Thoracic aorta (tissue), 2 donors: ENCODE data around the gene RLF. TPM values are rescaled to one million over a fixed set of nuclear protein-coding genes. Genes with fewer than 3 reads are reported as not detected.
A peak's percentile ranks its signal among the peaks of the same experiment; 100 is the strongest.

Experiments used
- ATAC-seq: fragments of 150-250 bp; one replicate; pipeline ENCODE4 v1.8.0; 2017; ENCODE audit warnings: low read depth; ENCODE audit not compliant: insufficient number of reproducible peaks, low FRiP score
- DNase-seq: peaks from one replicate; pipeline ENCODE4 v3.0.0-alpha.2; 2020; ENCODE audit warnings: low spot score
- H3K27ac ChIP-seq, 2 donors: fragments of 200-600 bp; sonication (generic); 1 replicate in 1 of 2; 2 replicates in 1 of 2; pipeline ENCODE4 v1.5.1; 2016; ENCODE audit warnings: mild to moderate bottlenecking in 2 of 2, moderate library complexity in 2 of 2
- H3K27me3 ChIP-seq: fragments of 200-600 bp; sonication (generic); replicated peaks from 2 replicates; pipeline ENCODE4 v1.6.0; 2016; ENCODE audit warnings: mild to moderate bottlenecking; ENCODE audit not compliant: insufficient read depth
- H3K36me3 ChIP-seq: fragments of 200-600 bp; sonication (generic); one replicate; pipeline ENCODE4 v1.5.1; 2016
- H3K4me1 ChIP-seq, 2 donors: fragments of 200-600 bp; sonication (generic); 1 replicate in 1 of 2; 2 replicates in 1 of 2; pipeline versions ENCODE4 v1.5.1 to v1.6.0; 2016; ENCODE audit warnings: low read depth in 2 of 2, mild to moderate bottlenecking in 1 of 2; ENCODE audit not compliant: control insufficient read depth in 1 of 2
- H3K4me3 ChIP-seq: fragments of 200-600 bp; sonication (generic); 2 replicates; pipeline ENCODE4 v1.5.1; 2016; ENCODE audit warnings: mild to moderate bottlenecking
- H3K9me3 ChIP-seq: fragments of 200-600 bp; sonication (generic); 2 replicates; pipeline ENCODE4 v1.5.1; 2016
- CTCF ChIP-seq: fragments of 200-600 bp; sonication (generic); IDR thresholded peaks from one replicate; pipeline ENCODE4 v1.5.1; 2019; ENCODE audit warnings: antibody characterized with exemption
- total RNA-seq, 2 donors: library from RNA; depleted of rRNA; stranded (reverse); fragments of >200 nt; gene quantifications; one replicate each; pipeline versions ENCODE4 v1.1.0 to v1.2.3, GENCODE V29; 2016

RLF gene
- total RNA-seq, 2 donors from 2014 or later, result 15.7 to 22.5 TPM

GRCh38 chr1:40160806-40161124 is 422 bp upstream of the RLF start:
- H3K27ac ChIP-seq, result peak overlapping the region; percentile 89 to 95
- H3K4me1 ChIP-seq, result peaks cover 20 to 43% of the 10 kb centered on the region in 2 donors
- ATAC-seq, result no peak
- no peak for DNase-seq
- no peaks in the 10 kb centered on the region for H3K27me3 ChIP-seq
- no peak for TF ChIP-seq CTCF
- H3K9me3 ChIP-seq, result no peaks in the 10 kb centered on the region
- no peaks in the 10 kb centered on the region for H3K36me3 ChIP-seq
- peak overlapping the region; percentile 95 for H3K4me3 ChIP-seq

GRCh38 chr1:40161888-40162397 is 756 bp downstream of the RLF start:
- TF ChIP-seq CTCF, result no peak
- DNase-seq (no peak), ATAC-seq (no peak)
- Histone ChIP-seq H3K27ac (peak overlapping the region; percentile 89 to 95), H3K9me3 (no peaks in the 10 kb centered on the region), H3K4me3 (peak overlapping the region; percentile 95), H3K36me3 (no peaks in the 10 kb centered on the region), H3K27me3 (no peaks in the 10 kb centered on the region), H3K4me1 (peaks cover 22 to 44% of the 10 kb centered on the region in 2 donors)

- no peaks in the 10 kb centered on the region for H3K27me3 ChIP-seq
- H3K9me3 ChIP-seq, result no peaks in the 10 kb centered on the region
- H3K4me3 ChIP-seq, result peak overlapping the region; percentile 95
- no peak for TF ChIP-seq CTCF
- no peaks in the 10 kb centered on the region for H3K36me3 ChIP-seq
- no peak overlapping the region for H3K27ac ChIP-seq
- H3K4me1 ChIP-seq, result peaks cover 22 to 44% of the 10 kb centered on the region in 2 donors
- no peak for ATAC-seq
- DNase-seq, result no peak
Measured at GRCh38 chr1:40162753-40163441, 1.7 kb downstream of the RLF start.

GRCh38 chr1:40167317-40167716 is 6.1 kb downstream of the RLF start:
- Histone ChIP-seq H3K4me1 (peaks cover 32 to 42% of the 10 kb centered on the region in 2 donors), H3K36me3 (no peaks in the 10 kb centered on the region), H3K4me3 (no peak overlapping the region), H3K27ac (no peak overlapping the region), H3K9me3 (no peaks in the 10 kb centered on the region), H3K27me3 (no peaks in the 10 kb centered on the region)
- TF ChIP-seq CTCF, result no peak
- ATAC-seq, result no peak
- DNase-seq, result no peak

- no peak for ATAC-seq
- peaks cover 6 to 15% of the 10 kb centered on the region in 2 donors for H3K4me1 ChIP-seq
- no peak for DNase-seq
- H3K27me3 ChIP-seq, result no peaks in the 10 kb centered on the region
- no peak overlapping the region for H3K27ac ChIP-seq
- H3K36me3 ChIP-seq, result no peaks in the 10 kb centered on the region
- no peaks in the 10 kb centered on the region for H3K9me3 ChIP-seq
- H3K4me3 ChIP-seq, result no peak overlapping the region
- TF ChIP-seq CTCF, result no peak
Measured at GRCh38 chr1:40171036-40171435, 9.8 kb downstream of the RLF start.
